ELR (cell line): ENCODE measurements around the gene C14orf180.

Experiments
- DNase-seq: peaks from one replicate; pipeline ENCODE4 v3.0.0-alpha.2; 2015; ENCODE audit warnings: low read depth

The C14orf180 gene

GRCh38 chr14:104579507-104579906 lies at the start of gene C14orf180:
TSS of gene C14orf180 (plus strand) at chr14:104579764. CDS start at chr14:104586431, 6,667 bp downstream.
- no peak for DNase-seq

- DNase-seq: no peak
Measured at GRCh38 chr14:104530646-104531045, 48.9 kb upstream of the C14orf180 start.

GRCh38 chr14:104531421-104532190 lies 48.0 kb upstream of the C14orf180 start:
- no peak for DNase-seq

DNA sequence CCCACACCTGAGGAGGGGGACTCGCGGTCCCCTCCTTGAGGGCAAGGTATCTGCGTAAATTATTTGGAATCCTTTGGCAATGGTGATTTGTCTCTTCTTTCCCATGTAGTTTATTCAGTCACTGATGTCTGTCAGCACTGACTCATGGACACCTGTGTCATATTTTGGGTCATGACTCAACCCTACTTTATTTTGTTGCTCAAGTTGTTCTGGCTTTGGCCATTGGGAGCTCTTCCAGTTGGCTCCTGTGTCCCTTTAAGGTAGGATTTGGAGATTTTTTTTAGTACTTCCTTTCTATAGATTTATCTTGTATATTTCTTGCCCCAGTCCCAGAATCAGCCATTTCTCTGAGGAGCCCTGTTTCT lies 47.4 kb upstream of the C14orf180 start:
- no peak for DNase-seq

GRCh38 chr14:104534036-104534435 lies 45.5 kb upstream of the C14orf180 start:
- DNase-seq: no peak

DNA sequence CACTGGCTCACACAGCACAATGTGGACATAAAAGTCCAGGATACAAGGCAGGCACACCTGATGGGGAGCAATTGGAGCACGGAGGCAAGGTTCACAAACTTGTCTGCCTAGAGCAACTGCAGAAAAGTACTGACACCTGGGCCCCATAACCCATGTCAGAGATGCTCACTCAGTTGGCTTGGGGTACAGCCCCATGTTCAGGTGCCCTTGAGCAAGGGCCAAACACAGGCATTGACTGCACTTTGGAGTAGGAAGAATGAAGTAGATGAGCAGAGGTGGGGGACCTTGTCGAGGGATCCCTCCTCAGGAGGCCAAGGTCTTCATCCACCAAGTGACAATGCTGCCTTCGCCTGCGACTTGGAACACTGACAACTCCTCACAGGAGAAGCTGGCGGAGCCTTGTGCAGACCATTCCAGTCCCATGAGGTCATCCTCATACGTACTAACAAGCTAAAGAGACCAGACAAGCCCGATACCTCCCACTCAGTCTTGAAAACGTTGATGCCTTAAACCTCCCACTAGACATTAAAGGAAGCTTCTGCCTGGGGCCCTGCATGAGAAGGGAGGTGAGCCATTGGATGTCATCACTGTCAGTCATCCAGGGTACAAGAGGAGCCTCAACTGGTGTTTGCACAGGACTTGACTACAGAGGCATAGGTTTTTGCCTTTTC lies 42.5 kb upstream of the C14orf180 start:
- DNase-seq: peak; percentile 52

GRCh38 chr14:104537613-104537988 lies 42.0 kb upstream of the C14orf180 start:
- DNase-seq: no peak

DNA sequence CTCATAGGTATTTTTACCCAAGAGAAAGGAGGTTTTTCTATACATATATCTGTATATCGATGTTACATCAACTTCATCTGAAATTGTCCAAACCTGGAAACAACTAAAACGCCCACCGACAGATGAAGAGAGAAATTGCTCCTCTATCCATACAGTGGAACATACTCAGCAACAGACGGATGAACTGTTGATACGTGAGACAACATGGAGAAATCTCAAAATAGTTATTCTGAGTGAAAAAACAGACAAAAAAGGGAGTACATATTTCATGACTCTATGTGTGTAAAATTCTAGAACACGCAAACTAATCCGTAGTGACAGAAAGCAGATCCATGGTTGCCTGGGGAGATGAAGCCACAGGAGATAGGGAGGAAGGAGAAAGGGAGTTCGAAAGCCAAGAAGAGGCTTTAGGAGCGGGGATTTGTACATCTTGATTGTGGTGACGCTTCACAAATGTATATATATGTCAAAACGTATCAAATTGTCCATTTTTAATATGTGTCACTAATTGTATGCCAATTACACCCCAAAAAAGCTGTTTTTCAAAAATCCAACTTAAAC lies 37.6 kb upstream of the C14orf180 start:
- no peak for DNase-seq

GRCh38 chr14:104542871-104543830 lies 36.4 kb upstream of the C14orf180 start:
- no peak for DNase-seq

- no peak for DNase-seq
Measured at GRCh38 chr14:104544362-104544961, 35.1 kb upstream of the C14orf180 start.

DNA sequence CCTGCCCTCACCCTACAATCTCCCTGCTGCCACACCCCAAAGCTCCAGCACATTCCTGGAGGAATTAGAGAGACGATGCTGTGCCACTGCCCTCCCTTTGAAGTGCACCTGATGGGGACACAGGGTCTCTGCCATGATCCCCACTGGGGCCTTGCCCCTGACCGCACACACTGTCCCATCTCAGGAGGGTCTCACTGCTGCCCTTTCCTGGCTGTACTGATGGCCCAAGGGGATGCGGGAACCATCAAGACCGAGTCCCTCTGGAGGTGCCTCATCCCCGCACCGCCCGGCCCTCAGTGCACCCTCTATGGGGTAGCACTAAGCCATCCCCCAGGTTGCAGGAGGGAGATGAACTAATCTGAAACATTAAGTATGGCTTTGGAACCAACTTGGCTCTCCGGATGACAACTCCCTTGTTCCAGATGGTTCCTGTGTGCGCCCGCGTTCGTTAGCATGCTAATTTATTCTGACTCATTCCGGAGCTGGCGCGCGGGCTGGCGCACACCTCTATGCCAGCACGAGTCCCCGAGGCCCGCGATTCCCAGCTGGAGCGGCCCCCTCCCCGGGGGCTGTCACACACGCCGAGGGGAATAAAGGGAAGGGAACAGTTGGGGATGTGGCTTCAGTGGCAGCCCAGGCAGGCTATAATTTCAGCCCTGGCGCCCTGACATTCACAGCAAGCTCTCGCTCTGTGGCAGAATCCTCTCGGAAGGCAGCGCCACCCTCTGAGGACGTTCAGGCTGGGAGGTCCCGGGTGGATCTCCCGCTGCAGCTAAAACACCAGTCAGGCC lies 34.2 kb upstream of the C14orf180 start:
- DNase-seq: no peak

DNA sequence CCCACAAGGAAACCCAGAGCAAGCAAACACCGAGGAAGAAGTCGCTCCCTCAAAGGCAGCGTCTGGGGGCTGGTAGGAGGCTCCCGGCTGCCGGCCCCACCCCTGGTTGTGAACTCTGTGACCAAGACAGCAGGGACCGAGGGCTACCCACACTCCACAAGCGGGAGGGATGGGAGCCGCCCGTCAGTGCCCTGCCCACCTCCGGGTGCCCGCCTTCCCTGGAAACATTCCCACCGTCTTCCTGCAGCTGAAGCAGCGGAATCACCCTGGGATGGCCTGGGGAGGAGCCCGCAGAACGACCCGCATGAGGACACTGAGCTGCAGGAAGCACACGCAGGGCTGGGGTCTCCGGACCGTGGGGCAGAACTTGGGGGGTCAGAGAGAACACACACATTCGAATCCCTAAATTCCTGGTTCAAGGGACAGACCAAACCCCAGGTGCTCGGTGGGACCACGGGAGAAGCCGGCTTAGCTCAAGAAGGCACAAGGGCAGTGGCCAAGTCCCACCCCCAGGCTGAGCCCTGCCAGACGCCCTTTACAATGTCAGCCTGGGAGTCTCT lies 33.5 kb upstream of the C14orf180 start:
- no peak for DNase-seq

DNA sequence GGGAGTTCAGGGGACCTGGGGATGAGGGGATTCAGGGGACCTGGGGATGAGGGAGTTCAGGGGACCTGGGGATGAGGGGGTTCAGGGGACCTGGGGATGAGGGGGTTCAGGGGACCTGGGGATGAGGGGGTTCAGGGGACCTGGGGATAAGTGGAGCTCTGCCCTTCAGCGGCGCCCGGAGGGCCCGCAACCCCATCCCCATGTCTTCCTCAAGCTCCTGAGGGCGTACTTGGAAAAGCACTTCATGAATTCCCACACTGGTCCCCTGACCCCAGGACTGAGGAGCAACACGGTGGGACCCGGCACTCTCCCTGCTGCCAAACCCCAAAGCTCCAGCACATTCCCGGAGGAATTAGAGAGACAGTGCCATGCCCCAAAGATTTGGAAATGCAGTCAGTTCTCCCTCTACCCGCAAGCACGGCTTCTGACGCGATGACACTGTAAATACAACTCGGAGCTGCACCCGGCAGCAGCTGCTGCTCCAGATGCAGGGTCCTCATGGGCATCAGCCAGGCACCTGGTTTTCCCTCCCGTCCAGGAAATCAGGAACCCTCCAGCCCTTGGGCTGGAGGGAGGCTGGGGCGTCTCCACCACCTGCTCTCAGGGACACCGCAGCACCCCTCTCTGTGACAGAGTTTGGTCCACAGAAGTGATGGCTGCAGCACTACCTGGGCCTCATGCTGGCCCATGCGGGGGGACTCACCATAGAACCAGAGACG lies 32.8 kb upstream of the C14orf180 start:
- DNase-seq: no peak

DNA sequence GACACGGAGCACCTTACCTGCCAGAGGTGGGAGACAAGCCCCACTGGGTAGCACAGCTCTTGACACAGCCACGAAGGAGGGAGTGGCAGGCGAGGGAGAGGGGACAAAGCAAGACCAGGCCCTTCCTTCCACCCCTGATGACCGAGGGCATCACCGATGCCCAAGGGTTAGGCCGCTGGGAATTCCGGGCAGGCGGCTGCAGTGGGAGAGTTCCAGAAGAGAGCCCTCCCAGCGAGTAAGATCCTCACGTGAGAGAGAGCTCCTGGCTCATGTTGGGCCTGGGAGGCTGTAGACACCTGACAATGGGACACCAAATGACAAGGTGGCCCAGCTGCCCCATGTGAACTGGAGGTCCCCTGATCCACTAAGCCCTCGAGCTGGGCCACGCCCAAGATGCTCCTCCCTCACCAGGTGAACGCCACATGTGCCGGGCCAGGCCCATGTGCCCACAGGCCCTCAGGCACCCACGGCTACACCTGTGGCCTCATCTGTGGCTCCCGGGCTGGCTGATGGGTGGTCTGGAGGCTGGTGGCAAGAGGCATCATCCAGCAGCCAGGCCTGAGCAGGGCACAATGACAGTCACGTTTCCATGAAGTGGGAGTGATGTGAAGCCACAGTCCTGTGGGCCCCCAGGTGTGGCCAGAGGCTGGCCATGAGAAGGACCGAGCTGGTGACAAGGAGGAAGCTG lies 32.1 kb upstream of the C14orf180 start:
- DNase-seq: no peak

- no peak for DNase-seq
Measured at GRCh38 chr14:104547998-104548700, 31.4 kb upstream of the C14orf180 start.

DNA sequence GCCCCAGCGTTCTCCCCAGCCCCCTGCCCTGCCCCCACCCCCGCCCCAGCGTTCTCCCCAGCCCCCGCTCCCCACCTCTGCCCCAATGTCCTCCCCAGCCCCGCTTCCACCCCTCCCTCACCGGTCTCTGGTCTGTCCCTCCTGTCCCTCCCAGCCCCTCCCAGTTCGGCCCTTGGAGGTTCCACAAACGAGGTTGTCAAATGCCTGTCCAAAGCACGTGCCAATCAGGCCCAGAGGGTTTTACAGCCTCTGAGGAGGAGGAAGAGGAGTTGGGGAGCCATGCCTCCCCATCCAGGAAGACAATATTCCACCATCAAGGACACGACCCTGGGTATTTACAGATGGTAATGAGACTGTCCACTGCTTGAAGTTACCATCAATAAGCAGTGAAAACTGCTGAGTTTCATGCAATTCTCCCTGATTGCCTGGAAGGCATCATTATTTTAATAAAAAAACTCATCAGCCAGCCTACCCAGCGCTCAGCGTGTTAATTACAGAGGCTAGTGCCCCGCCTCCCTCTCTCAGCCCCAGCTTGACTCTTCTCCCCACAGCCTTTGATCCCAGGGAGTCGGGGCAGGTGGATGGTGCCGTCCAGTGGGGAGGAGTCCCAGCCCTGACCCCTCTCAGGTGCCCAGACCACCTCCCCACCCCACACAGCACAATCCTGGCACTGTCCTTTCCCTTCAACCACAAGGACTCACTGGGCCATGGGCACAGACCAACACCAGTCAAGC lies 30.6 kb upstream of the C14orf180 start:
- DNase-seq: no peak

DNA sequence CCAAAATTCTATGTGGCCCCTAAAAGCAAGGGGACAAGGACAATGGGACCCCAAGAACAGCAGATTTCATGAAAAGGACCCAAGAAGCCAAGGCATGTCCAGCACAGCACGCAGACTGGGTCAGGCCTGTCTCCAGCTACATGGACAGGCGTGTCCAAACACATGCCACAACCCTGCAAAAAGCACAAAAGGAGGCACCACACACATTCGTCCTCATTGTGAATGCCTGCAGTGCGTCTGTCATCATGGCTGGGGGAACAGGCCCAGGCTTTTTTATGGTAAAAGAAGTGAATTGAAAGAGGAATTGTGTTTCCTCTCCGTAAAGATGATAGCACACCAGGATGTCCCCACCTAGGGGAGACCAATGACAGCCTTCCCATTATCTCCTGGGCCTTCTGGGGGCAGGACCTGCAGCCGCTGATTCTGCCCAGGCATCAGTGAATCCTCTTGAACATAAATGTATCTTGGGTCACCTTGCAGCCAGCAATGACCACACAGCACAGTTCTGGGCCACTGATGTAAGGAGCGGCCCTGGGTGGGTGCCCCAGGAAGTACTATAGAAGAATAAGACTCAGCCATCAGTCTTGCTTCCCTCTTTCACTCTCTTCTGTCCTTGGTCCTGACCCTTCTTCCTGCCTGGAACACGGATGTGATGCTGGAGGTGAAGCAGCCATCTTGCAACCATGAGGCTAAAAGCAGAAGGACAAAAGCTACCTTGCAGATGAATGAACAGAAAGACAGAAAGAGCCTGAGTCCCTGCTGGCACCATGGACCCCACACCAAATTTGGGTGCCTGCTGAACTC lies 29.8 kb upstream of the C14orf180 start:
- DNase-seq: no peak
